Endothelial cell of umbilical vein (primary cell): Measurements from ENCODE around the gene DNASE2. TPM values are rescaled to one million over a fixed set of nuclear protein-coding genes. Genes with fewer than 3 reads are reported as not detected.

ENCODE experiments used
- BruUV-seq: library from RNA; stranded (reverse); fragments of 400-500 nt; replicated peaks from 2 replicates; lab custom pipeline; 2021; lab: Mats Ljungman, UMichigan
- CTCF ChIA-PET: fragments of 300-600, 350-600 bp; sonication (Branson Sonifier 250); formaldehyde crosslinking; loops from one replicate; lab custom pipeline; 2021; ENCODE audit warnings: antibody characterized with exemption, inconsistent platforms; lab: Charles Lee
- POLR2A ChIA-PET: fragments of 300-600, 350-600 bp; sonication (Branson Sonifier 250); formaldehyde crosslinking; loops from one replicate; lab custom pipeline; 2021; ENCODE audit warnings: antibody characterized with exemption, inconsistent platforms; lab: Charles Lee
- DNase-seq: peaks from one replicate; pipeline ENCODE4 v3.0.0-alpha.2; 2011; ENCODE audit warnings: low read depth, low spot score
- FAIRE-seq: peaks from 2 replicates; lab custom pipeline; 2011; peaks lifted over from hg19 to GRCh38; lab: Jason Lieb, UNC
- H2AFZ ChIP-seq: 2 replicates; pipeline ENCODE4 v1.6.0; 2012; ENCODE audit warnings: low read depth, low read length, control low read depth, inconsistent platforms
- H3K27ac ChIP-seq: 2 replicates; pipeline ENCODE4 v1.5.1; 2011; ENCODE audit warnings: low read depth, mild to moderate bottlenecking, control low read depth, low read length, moderate library complexity; ENCODE audit not compliant: insufficient read depth
- H3K27me3 ChIP-seq, 2 experiments: 2 replicates each; pipeline versions ENCODE4 v1.6.0 to v1.6.1; 2011; ENCODE audit warnings: low read length in 2 of 2, mixed read lengths in 1 of 2; ENCODE audit not compliant: control insufficient read depth in 2 of 2, insufficient read depth in 2 of 2
- H3K36me3 ChIP-seq, 2 experiments: 2 replicates in 1 of 2; 3 replicates in 1 of 2; pipeline ENCODE4 v1.5.1; 2011; ENCODE audit warnings: low read length in 2 of 2, mild to moderate bottlenecking in 1 of 2, moderate library complexity in 1 of 2; ENCODE audit not compliant: control insufficient read depth in 2 of 2, insufficient read depth in 2 of 2; ENCODE audit errors: extremely low read depth in 1 of 2
- H3K4me1 ChIP-seq: 3 replicates; pipeline ENCODE4 v1.5.1; 2011; ENCODE audit warnings: mild to moderate bottlenecking, low read length; ENCODE audit not compliant: control insufficient read depth, insufficient read depth; ENCODE audit errors: extremely low read depth
- H3K4me2 ChIP-seq: 2 replicates; pipeline ENCODE4 v1.6.1; 2011; ENCODE audit warnings: low read length, control low read depth, mixed read lengths; ENCODE audit not compliant: insufficient read depth
- H3K4me3 ChIP-seq, 3 experiments: fragments of 200-600 bp in 1 of 3; sonication (generic), shearing (Covaris generic) in 1 of 3; replicated peaks in 1 of 3; 2 replicates each; pipeline ENCODE4 v1.5.1; 2011 to 2016; ENCODE audit warnings: control low read depth in 3 of 3, low read length in 3 of 3, mild to moderate bottlenecking in 2 of 3, inconsistent platforms in 1 of 3, low read depth in 1 of 3, moderate library complexity in 1 of 3; ENCODE audit not compliant: insufficient read depth in 1 of 3
- H3K79me2 ChIP-seq: 2 replicates; pipeline ENCODE4 v1.6.0; 2012; ENCODE audit warnings: low read length, inconsistent platforms; ENCODE audit not compliant: control insufficient read depth, insufficient read depth
- H3K9ac ChIP-seq: replicated peaks from 2 replicates; pipeline ENCODE3; 2011; ENCODE audit warnings: low read length, control low read depth; ENCODE audit not compliant: insufficient read depth; ENCODE audit errors: extremely low read depth
- H3K9me1 ChIP-seq: replicated peaks from 3 replicates; pipeline ENCODE4 v1.6.0; 2011; ENCODE audit warnings: mild to moderate bottlenecking, low read length; ENCODE audit not compliant: control insufficient read depth, insufficient read depth; ENCODE audit errors: extremely low read depth
- H3K9me3 ChIP-seq: replicated peaks from 2 replicates; pipeline ENCODE4 v1.5.1; 2012; ENCODE audit warnings: low read length, inconsistent platforms; ENCODE audit not compliant: control insufficient read depth, insufficient read depth
- H4K20me1 ChIP-seq: replicated peaks from 2 replicates; pipeline ENCODE3; 2011; ENCODE audit warnings: mild to moderate bottlenecking, low read length; ENCODE audit not compliant: control insufficient read depth, insufficient read depth; ENCODE audit errors: extremely low read depth
- CTCF ChIP-seq, 2 donors: IDR thresholded peaks; 1 replicate in 1 of 2; 2 replicates in 1 of 2; pipeline ENCODE4 v1.5.1; 2011; ENCODE audit warnings: low read length in 2 of 2, mild to moderate bottlenecking in 2 of 2, moderate library complexity in 2 of 2, control low read depth in 1 of 2, inconsistent platforms in 1 of 2, low read depth in 1 of 2; ENCODE audit not compliant: insufficient read depth in 1 of 2; ENCODE audit errors: extremely low read depth in 1 of 2
- EZH2 ChIP-seq: IDR thresholded peaks from 2 replicates; pipeline ENCODE4 v1.6.1; 2012; ENCODE audit warnings: borderline replicate concordance, low read depth, mild to moderate bottlenecking, moderate library complexity, low read length, inconsistent platforms; ENCODE audit not compliant: severe bottlenecking
- FOS ChIP-seq: IDR thresholded peaks from 2 replicates; pipeline ENCODE4 v1.6.1; 2011; ENCODE audit warnings: mild to moderate bottlenecking, low read length, moderate library complexity, borderline replicate concordance; ENCODE audit not compliant: insufficient read depth
- GATA2 ChIP-seq: IDR thresholded peaks from 2 replicates; pipeline ENCODE4 v1.7.0; 2011; ENCODE audit warnings: low read depth, mild to moderate bottlenecking, moderate library complexity, mixed read lengths, low read length; ENCODE audit not compliant: insufficient read length, insufficient read depth
- JUN ChIP-seq: IDR thresholded peaks from 2 replicates; pipeline ENCODE4 v1.6.1; 2011; ENCODE audit warnings: borderline replicate concordance, low read depth; ENCODE audit not compliant: insufficient read length, insufficient read depth
- MYC ChIP-seq: IDR thresholded peaks from one replicate; pipeline ENCODE4 v1.6.1; 2011; ENCODE audit warnings: mild to moderate bottlenecking, low read depth, low read length
- POLR2AphosphoS5 ChIP-seq: IDR thresholded peaks from 2 replicates; pipeline ENCODE4 v1.6.1; 2012; ENCODE audit warnings: low read depth, mild to moderate bottlenecking, control low read depth, low read length, moderate library complexity; ENCODE audit not compliant: insufficient read depth
- dilution Hi-C: fragments of 300-500 bp; cut with MboI; formaldehyde crosslinking; loops from one replicate; pipeline ENCODE4 v1.15.0; 2019; ENCODE audit warnings: low sequenced_read_pairs; ENCODE audit not compliant: extremely low pct_ligation_motif_present
- intact Hi-C: fragments of 100-400 bp; cut with micrococcal nuclease; formaldehyde crosslinking; loops from one replicate; pipeline ENCODE4 v1.10.0; 2022
- polyA plus RNA-seq, 4 experiments: library from polyadenylated mRNA; depleted of rRNA in 3 of 4; stranded (reverse) in 3 of 4; unstranded in 1 of 4; fragments of >200 nt; gene quantifications; 2 replicates each; pipeline versions ENCODE4 v1.2.1 to v1.2.3, GENCODE V29; 2011 to 2012; ENCODE audit warnings: missing spikeins in 1 of 4
- total RNA-seq: library from RNA; stranded (reverse); gene quantifications from 2 replicates; pipeline ENCODE4 v1.2.3, GENCODE V29; 2021

Gene DNASE2
- total and polyA plus RNA-seq, 2 donors (not counting 3 experiments of a cell fraction or from before 2014, with no cell fraction given): 31.3 to 51.9 TPM

- peaks cover 4% of the 10 kb centered on the region for H3K4me1 ChIP-seq
- CTCF ChIA-PET: interaction anchor here (1.7 to 3.5 kb wide), 5 partner anchors 8 to 116 kb away, joined by 5 to 22 read pairs (median 14); partner anchors contain the start of gene GCDH
- H3K36me3 ChIP-seq: peaks cover 0 to 5% of the 10 kb centered on the region in 2 experiments
- intact Hi-C loops (no loop called here), dilution Hi-C loops (no loop called here)
- no peak overlapping the region for H3K4me2 ChIP-seq
- no TSS peak for BruUV-seq
- H3K9me1 ChIP-seq: no peaks in the 10 kb centered on the region
- no peak overlapping the region for H3K27ac ChIP-seq
- DNase-seq (no peak), FAIRE-seq (peak; percentile 4)
- H2AFZ ChIP-seq: no peak overlapping the region
- POLR2A ChIA-PET: interaction anchor here (1.1 kb wide), 1 partner anchor 8 kb away, joined by 4 read pairs; the partner anchor contains the start of gene GCDH
- no peaks in the 10 kb centered on the region for H4K20me1 ChIP-seq
- no peaks in the 10 kb centered on the region for H3K79me2 ChIP-seq
- no peak for TF ChIP-seq POLR2AphosphoS5
- TF ChIP-seq FOS: no peak
- no peak overlapping the region for H3K4me3 ChIP-seq
- no peak overlapping the region for H3K9ac ChIP-seq
- peaks cover 12 to 22% of the 10 kb centered on the region in 2 experiments for H3K27me3 ChIP-seq
- H3K9me3 ChIP-seq: no peaks in the 10 kb centered on the region
These were observed 1.3 kb upstream of the DNASE2 start for GRCh38 chr19:12882589-12882988.

GRCh38 chr19:12880551-12881171 lies 588 bp downstream of the DNASE2 start:
- Histone ChIP-seq H3K79me2 (no peaks in the 10 kb centered on the region), H3K4me3 (peak overlapping the region; percentile 25 to 78 (median 49)), H3K36me3 (peaks cover 0 to 5% of the 10 kb centered on the region in 2 experiments), H3K9me1 (no peaks in the 10 kb centered on the region), H3K4me1 (peaks cover 4% of the 10 kb centered on the region), H3K4me2 (peak overlapping the region; percentile 66), H3K27me3 (peaks cover 7 to 15% of the 10 kb centered on the region in 2 experiments), H2AFZ (peak overlapping the region; percentile 70), H3K9ac (peak overlapping the region; percentile 56), H4K20me1 (no peaks in the 10 kb centered on the region), H3K27ac (peak overlapping the region; percentile 49), H3K9me3 (no peaks in the 10 kb centered on the region)
- DNase-seq (no peak), FAIRE-seq (no peak)
- ChIA-PET CTCF (interaction anchor here (1.1 to 3.5 kb wide), 7 partner anchors 9 to 120 kb away, joined by 3 to 22 read pairs (median 12); partner anchors contain the start of gene GCDH), POLR2A (interaction anchor here (0.7 to 1.0 kb wide), 2 partner anchors 10 to 270 kb away, joined by 3 to 10 read pairs; partner anchors contain the start of genes GCDH, ZNF490 and ZNF791)
- intact Hi-C loops (loop anchor here (2.0 kb wide), 1 partner anchor 38 kb away; the partner anchor contains the start of gene SYCE2), dilution Hi-C loops (no loop called here)
- BruUV-seq: no TSS peak
- TF ChIP-seq EZH2: no peak
- no peak for TF ChIP-seq GATA2
- TF ChIP-seq MYC: no peak
- TF ChIP-seq POLR2AphosphoS5: no peak
- TF ChIP-seq CTCF (IDR thresholded peaks at IDR 0.05; ENCODE audit: extremely low read depth in 1 of 2, insufficient read depth in 1 of 2, low read depth in 1 of 2, low read length in 2 of 2): no peak
- TF ChIP-seq JUN: no peak
